Liver (tissue), 3 donors: ENCODE measurements around the gene SIRPD.

Source experiments
- ATF3 ChIP-seq: IDR thresholded peaks from 2 replicates; pipeline ENCODE4 v1.6.1; 2016; ENCODE audit warnings: antibody characterized with exemption
- CTCF ChIP-seq: fragments of 150-350 bp; IDR thresholded peaks from 2 replicates; pipeline ENCODE4 v1.5.1; 2017; ENCODE audit warnings: improper control_type of control experiment, low read depth, low read length; ENCODE audit not compliant: missing input control
- EGR1 ChIP-seq, 2 donors: IDR thresholded peaks; 2 replicates each; pipeline ENCODE4 v1.6.1; 2016 to 2018; ENCODE audit warnings: antibody characterized with exemption in 2 of 2, low read depth in 2 of 2
- HNF4G ChIP-seq: IDR thresholded peaks from 2 replicates; pipeline ENCODE4 v1.6.1; 2016; ENCODE audit warnings: antibody characterized with exemption
- JUND ChIP-seq, 2 donors: IDR thresholded peaks; 2 replicates each; pipeline ENCODE4 v1.6.1; 2016; ENCODE audit warnings: antibody characterized with exemption in 2 of 2
- RAD21 ChIP-seq, 2 donors: IDR thresholded peaks; 2 replicates each; pipeline ENCODE4 v1.6.1; 2016; ENCODE audit warnings: antibody characterized with exemption in 2 of 2, mild to moderate bottlenecking in 2 of 2
- RXRA ChIP-seq, 2 donors: IDR thresholded peaks; 2 replicates each; pipeline ENCODE4 v1.6.1; 2017 to 2018; ENCODE audit warnings: antibody characterized with exemption in 2 of 2, mild to moderate bottlenecking in 1 of 2
- SP1 ChIP-seq: IDR thresholded peaks from 2 replicates; pipeline ENCODE4 v1.6.1; 2018; ENCODE audit warnings: antibody characterized with exemption, mild to moderate bottlenecking
- TAF1 ChIP-seq: conservative IDR thresholded peaks from 2 replicates; pipeline ENCODE4 v1.6.1; 2016; ENCODE audit warnings: antibody characterized with exemption, mild to moderate bottlenecking
- YY1 ChIP-seq: IDR thresholded peaks from 2 replicates; pipeline ENCODE4 v1.6.1; 2016; ENCODE audit warnings: antibody characterized with exemption, mild to moderate bottlenecking
- TF ChIP-seq, protein P1 (sequence below): IDR thresholded peaks from 2 replicates; pipeline ENCODE4 v1.6.1; 2016; ENCODE audit warnings: antibody characterized with exemption
- TF ChIP-seq, protein P2 (sequence below): IDR thresholded peaks from 2 replicates; pipeline ENCODE4 v1.6.1; 2016; ENCODE audit warnings: antibody characterized with exemption, mild to moderate bottlenecking
- donor health status: healthy.
- donor health status: healthy.

- TF ChIP-seq CTCF (no peak), TAF1 (no peak), JUND (IDR thresholded peaks at IDR 0.05) (no peak), SP1 (no peak), ATF3 (no peak), RAD21 (IDR thresholded peaks at IDR 0.05) (no peak), HNF4G (no peak), YY1 (no peak), RXRA (IDR thresholded peaks at IDR 0.05) (no peak), EGR1 (IDR thresholded peaks at IDR 0.05; ENCODE audit: low read depth in 2 of 2) (no peak)
- TF ChIP-seq, protein P1, sequence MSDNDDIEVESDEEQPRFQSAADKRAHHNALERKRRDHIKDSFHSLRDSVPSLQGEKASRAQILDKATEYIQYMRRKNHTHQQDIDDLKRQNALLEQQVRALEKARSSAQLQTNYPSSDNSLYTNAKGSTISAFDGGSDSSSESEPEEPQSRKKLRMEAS: no peak
- TF ChIP-seq, protein P2, sequence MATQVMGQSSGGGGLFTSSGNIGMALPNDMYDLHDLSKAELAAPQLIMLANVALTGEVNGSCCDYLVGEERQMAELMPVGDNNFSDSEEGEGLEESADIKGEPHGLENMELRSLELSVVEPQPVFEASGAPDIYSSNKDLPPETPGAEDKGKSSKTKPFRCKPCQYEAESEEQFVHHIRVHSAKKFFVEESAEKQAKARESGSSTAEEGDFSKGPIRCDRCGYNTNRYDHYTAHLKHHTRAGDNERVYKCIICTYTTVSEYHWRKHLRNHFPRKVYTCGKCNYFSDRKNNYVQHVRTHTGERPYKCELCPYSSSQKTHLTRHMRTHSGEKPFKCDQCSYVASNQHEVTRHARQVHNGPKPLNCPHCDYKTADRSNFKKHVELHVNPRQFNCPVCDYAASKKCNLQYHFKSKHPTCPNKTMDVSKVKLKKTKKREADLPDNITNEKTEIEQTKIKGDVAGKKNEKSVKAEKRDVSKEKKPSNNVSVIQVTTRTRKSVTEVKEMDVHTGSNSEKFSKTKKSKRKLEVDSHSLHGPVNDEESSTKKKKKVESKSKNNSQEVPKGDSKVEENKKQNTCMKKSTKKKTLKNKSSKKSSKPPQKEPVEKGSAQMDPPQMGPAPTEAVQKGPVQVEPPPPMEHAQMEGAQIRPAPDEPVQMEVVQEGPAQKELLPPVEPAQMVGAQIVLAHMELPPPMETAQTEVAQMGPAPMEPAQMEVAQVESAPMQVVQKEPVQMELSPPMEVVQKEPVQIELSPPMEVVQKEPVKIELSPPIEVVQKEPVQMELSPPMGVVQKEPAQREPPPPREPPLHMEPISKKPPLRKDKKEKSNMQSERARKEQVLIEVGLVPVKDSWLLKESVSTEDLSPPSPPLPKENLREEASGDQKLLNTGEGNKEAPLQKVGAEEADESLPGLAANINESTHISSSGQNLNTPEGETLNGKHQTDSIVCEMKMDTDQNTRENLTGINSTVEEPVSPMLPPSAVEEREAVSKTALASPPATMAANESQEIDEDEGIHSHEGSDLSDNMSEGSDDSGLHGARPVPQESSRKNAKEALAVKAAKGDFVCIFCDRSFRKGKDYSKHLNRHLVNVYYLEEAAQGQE: no peak
Observed at GRCh38 chr20:1537731-1538058, 19.8 kb downstream of the SIRPD start.
